HepG2 (cell line): ENCODE measurements around the gene NUDT8. TPM values are rescaled to one million over a fixed set of nuclear protein-coding genes. Genes with fewer than 3 reads are reported as not detected.

Experiments used
- ADNP ChIP-seq: sonication (generic); formaldehyde crosslinking; IDR thresholded peaks from 2 replicates; pipeline ENCODE4 v1.4.0; 2020; ENCODE audit warnings: missing genetic modification reagents
- CBX2 ChIP-seq, 2 experiments: fragments of 200-600 bp in 1 of 2; sonication (generic); formaldehyde crosslinking in 1 of 2; IDR thresholded peaks; 2 replicates each; pipeline versions ENCODE4 v1.7.0 to v1.8.1; 2018 to 2022; ENCODE audit warnings: low read depth in 2 of 2, low read length in 1 of 2, mild to moderate bottlenecking in 1 of 2, missing genetic modification reagents in 1 of 2
- CTCF ChIP-seq: sonication (generic); formaldehyde crosslinking; IDR thresholded peaks from 2 replicates; pipeline ENCODE4 v1.5.0; 2020; ENCODE audit warnings: mild to moderate bottlenecking, missing genetic modification reagents, moderate library complexity
- GPN1 ChIP-seq: sonication (generic); formaldehyde crosslinking; IDR thresholded peaks from 2 replicates; pipeline ENCODE4 v1.5.1; 2020; ENCODE audit warnings: missing genetic modification reagents, borderline replicate concordance
- KLF16 ChIP-seq, 2 experiments: sonication (generic) in 1 of 2; formaldehyde crosslinking in 1 of 2; IDR thresholded peaks; 2 replicates each; pipeline versions ENCODE4 v1.6.1 to v1.8.0; 2016 to 2023; ENCODE audit warnings: missing genetic modification reagents in 2 of 2, missing compliant biosample characterization in 1 of 2
- MAF1 ChIP-seq: sonication (generic); formaldehyde crosslinking; IDR thresholded peaks from 2 replicates; pipeline ENCODE4 v1.5.0; 2020; ENCODE audit warnings: missing genetic modification reagents, borderline replicate concordance
- NFIC ChIP-seq: IDR thresholded peaks from 2 replicates; pipeline ENCODE4 v1.6.1; 2012; ENCODE audit warnings: mild to moderate bottlenecking, low read length, inconsistent platforms
- TFDP2 ChIP-seq: sonication (generic); formaldehyde crosslinking; IDR thresholded peaks from 2 replicates; pipeline ENCODE4 v1.4.0; 2020; ENCODE audit warnings: missing genetic modification reagents
- YY1 ChIP-seq: IDR thresholded peaks from 2 replicates; pipeline ENCODE4 v1.6.1; 2011; ENCODE audit warnings: low read length, low read depth, moderate library complexity, mild to moderate bottlenecking; ENCODE audit not compliant: insufficient read depth, insufficient replicate concordance
- ZGPAT ChIP-seq: IDR thresholded peaks from 2 replicates; pipeline ENCODE4 v1.6.1; 2016; ENCODE audit warnings: mild to moderate bottlenecking
- ZMYM3 ChIP-seq: sonication (generic); formaldehyde crosslinking; IDR thresholded peaks from 2 replicates; pipeline ENCODE4 v1.5.1; 2020; ENCODE audit warnings: mild to moderate bottlenecking, missing genetic modification reagents
- ZNF121 ChIP-seq: sonication (generic); formaldehyde crosslinking; IDR thresholded peaks from 2 replicates; pipeline ENCODE4 v1.5.0; 2020; ENCODE audit warnings: mild to moderate bottlenecking, missing genetic modification reagents
- ZNF687 ChIP-seq: sonication (generic); formaldehyde crosslinking; IDR thresholded peaks from 2 replicates; pipeline ENCODE4 v1.5.1; 2020; ENCODE audit warnings: mild to moderate bottlenecking, missing genetic modification reagents, moderate library complexity
- ZNF768 ChIP-seq: sonication (generic); formaldehyde crosslinking; IDR thresholded peaks from 2 replicates; pipeline ENCODE4 v1.4.0; 2020; ENCODE audit warnings: missing genetic modification reagents
- ZNF850 ChIP-seq: sonication (generic); formaldehyde crosslinking; conservative IDR thresholded peaks from 2 replicates; pipeline ENCODE4 v1.9.0; 2021; ENCODE audit warnings: mild to moderate bottlenecking, missing genetic modification reagents
- polyA plus RNA-seq, 8 experiments: library from polyadenylated mRNA; depleted of rRNA in 3 of 8; stranded (reverse) in 7 of 8; unstranded in 1 of 8; fragments of >200 nt; fragmentation: Illumina TruSeq in 4 of 8; extraction: Trizol in 4 of 8; gene quantifications; 2 replicates each; pipeline versions ENCODE4 v1.2.1 to v1.2.3, GENCODE V29; 2011 to 2016; ENCODE audit warnings: low read depth in 4 of 8, missing spikeins in 1 of 8, mixed read lengths in 1 of 8; ENCODE audit not compliant: insufficient read depth in 1 of 8
- total RNA-seq, 5 experiments: library from RNA; depleted of rRNA; stranded (reverse); fragments of >200 nt; fragmentation: Illumina TruSeq; extraction: Trizol; gene quantifications; 2 replicates each; pipeline ENCODE4 v1.2.3, GENCODE V29; 2016; ENCODE audit warnings: low read depth in 1 of 5
- TF ChIP-seq, protein P1 (sequence below): sonication (generic); formaldehyde crosslinking; IDR thresholded peaks from 2 replicates; pipeline ENCODE4 v1.4.0; 2020; ENCODE audit warnings: missing genetic modification reagents, borderline replicate concordance
- TF ChIP-seq, protein P2 (sequence below): IDR thresholded peaks from 2 replicates; pipeline ENCODE4 v1.6.1; 2016; ENCODE audit warnings: low read depth, control low read depth

The NUDT8 gene
- total and polyA plus RNA-seq, 2 of the 13 experiments (the other 11 are each of a cell fraction or from before 2014, with no cell fraction given), result 6.7 to 25.8 TPM

DNA sequence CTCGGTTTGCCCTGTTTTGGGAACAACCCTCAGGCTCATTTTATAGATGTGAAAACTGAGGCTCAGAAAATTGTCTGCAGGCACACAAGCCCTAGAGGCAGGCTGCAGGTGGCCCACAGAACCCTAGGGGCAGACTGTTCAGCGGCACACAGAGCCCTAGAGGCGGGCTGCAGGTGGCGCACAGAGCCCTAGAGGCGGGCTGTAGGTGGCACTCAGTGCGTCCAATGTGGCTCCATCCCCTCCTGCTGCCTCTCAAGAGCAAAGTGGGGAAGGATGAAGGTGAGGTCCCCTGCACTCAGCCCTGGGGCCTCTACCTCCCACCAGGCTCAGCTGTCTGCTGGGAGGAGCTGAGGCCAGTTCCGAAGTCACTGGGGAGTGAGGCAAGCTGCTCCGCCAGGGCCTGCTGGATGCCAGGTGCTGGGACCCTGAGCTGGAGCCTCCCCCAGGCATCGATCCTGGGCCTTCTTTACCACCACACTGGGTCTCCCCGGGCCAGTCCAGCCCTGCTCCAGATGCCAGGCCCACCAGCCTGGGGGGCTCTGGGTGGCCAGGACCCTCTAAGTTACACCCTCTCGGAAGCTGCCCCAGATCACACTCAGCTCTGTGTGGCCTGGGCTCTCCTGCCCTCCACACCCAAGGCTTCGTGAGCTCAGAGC lies 18.5 kb upstream of the NUDT8 start (continued):
- TF ChIP-seq, protein P1, sequence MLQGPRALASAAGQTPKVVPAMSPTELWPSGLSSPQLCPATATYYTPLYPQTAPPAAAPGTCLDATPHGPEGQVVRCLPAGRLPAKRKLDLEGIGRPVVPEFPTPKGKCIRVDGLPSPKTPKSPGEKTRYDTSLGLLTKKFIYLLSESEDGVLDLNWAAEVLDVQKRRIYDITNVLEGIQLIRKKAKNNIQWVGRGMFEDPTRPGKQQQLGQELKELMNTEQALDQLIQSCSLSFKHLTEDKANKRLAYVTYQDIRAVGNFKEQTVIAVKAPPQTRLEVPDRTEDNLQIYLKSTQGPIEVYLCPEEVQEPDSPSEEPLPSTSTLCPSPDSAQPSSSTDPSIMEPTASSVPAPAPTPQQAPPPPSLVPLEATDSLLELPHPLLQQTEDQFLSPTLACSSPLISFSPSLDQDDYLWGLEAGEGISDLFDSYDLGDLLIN (CRISPR knock-in tag), result no peak
- TF ChIP-seq GPN1, result no peak
- peak; percentile 41; the same call in 1 of the 2 replicates for TF ChIP-seq ZMYM3 (CRISPR knock-in tag)
- no peak for TF ChIP-seq ZNF850
- TF ChIP-seq NFIC, result no peak
- TF ChIP-seq CTCF (CRISPR knock-in tag), result peak; percentile 81
- no peak for TF ChIP-seq MAF1 (CRISPR knock-in tag)
- TF ChIP-seq ZNF687 (CRISPR knock-in tag), result peak; percentile 47; the same call in 1 of the 2 replicates
- TF ChIP-seq, protein P2, sequence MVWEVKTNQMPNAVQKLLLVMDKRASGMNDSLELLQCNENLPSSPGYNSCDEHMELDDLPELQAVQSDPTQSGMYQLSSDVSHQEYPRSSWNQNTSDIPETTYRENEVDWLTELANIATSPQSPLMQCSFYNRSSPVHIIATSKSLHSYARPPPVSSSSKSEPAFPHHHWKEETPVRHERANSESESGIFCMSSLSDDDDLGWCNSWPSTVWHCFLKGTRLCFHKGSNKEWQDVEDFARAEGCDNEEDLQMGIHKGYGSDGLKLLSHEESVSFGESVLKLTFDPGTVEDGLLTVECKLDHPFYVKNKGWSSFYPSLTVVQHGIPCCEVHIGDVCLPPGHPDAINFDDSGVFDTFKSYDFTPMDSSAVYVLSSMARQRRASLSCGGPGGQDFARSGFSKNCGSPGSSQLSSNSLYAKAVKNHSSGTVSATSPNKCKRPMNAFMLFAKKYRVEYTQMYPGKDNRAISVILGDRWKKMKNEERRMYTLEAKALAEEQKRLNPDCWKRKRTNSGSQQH (CRISPR knock-in tag), result no peak
- TF ChIP-seq CBX2 (IDR thresholded peaks at IDR 0.05; ENCODE audit: low read depth, low read length), result no peak
- TF ChIP-seq CBX2 (CRISPR knock-in tag; IDR thresholded peaks at IDR 0.05; ENCODE audit: low read depth), result no peak
- no peak for TF ChIP-seq TFDP2 (CRISPR knock-in tag)
- TF ChIP-seq ZGPAT (CRISPR knock-in tag), result no peak
- no peak for TF ChIP-seq KLF16 (CRISPR knock-in tag; IDR thresholded peaks at IDR 0.05)
- TF ChIP-seq ADNP (CRISPR knock-in tag), result no peak
- TF ChIP-seq YY1, result peak; percentile 27
- no peak for TF ChIP-seq ZNF121 (CRISPR knock-in tag)
- peak; percentile 15; the same call in 1 of the 2 replicates for TF ChIP-seq ZNF768 (CRISPR knock-in tag)
